Epithelial cell of esophagus (primary cell): ENCODE measurements around the gene SLC26A2.

Experiments used
- DNase-seq: peaks from one replicate; pipeline ENCODE4 v3.0.0; 2010; ENCODE audit warnings: low read depth
- H3K4me3 ChIP-seq: 2 replicates; pipeline ENCODE4 v1.5.1; 2011; ENCODE audit warnings: mild to moderate bottlenecking, low read length, control low read depth
- CTCF ChIP-seq: IDR thresholded peaks from 2 replicates; pipeline ENCODE4 v1.5.1; 2011; ENCODE audit warnings: low read depth, mild to moderate bottlenecking, low read length, control low read depth, inconsistent platforms; ENCODE audit not compliant: insufficient read depth; ENCODE audit errors: missing control alignments

Gene SLC26A2

GRCh38 chr5:149981206-149981605 lies 20.6 kb downstream of the SLC26A2 start:
- H3K4me3 ChIP-seq: no peak overlapping the region
- TF ChIP-seq CTCF: no peak
- DNase-seq: no peak

- TF ChIP-seq CTCF: no peak
- no peak for DNase-seq
- no peak overlapping the region for H3K4me3 ChIP-seq
Measured at GRCh38 chr5:149982505-149982904, 21.9 kb downstream of the SLC26A2 start.

GRCh38 chr5:149988126-149988525 lies 27.6 kb downstream of the SLC26A2 start:
- TF ChIP-seq CTCF: no peak
- no peak overlapping the region for H3K4me3 ChIP-seq
- DNase-seq: no peak

- peak; percentile 82 for DNase-seq
- no peak overlapping the region for H3K4me3 ChIP-seq
- peak; percentile 96 for TF ChIP-seq CTCF
Measured at GRCh38 chr5:149990518-149991376, 30.2 kb downstream of the SLC26A2 start.

GRCh38 chr5:149993471-149993870 lies 32.9 kb downstream of the SLC26A2 start:
- H3K4me3 ChIP-seq: no peak overlapping the region
- no peak for DNase-seq
- no peak for TF ChIP-seq CTCF

GRCh38 chr5:149995385-149996204 lies 35.0 kb downstream of the SLC26A2 start:
- DNase-seq: no peak
- no peak for TF ChIP-seq CTCF
- no peak overlapping the region for H3K4me3 ChIP-seq
